HT-29 (cell line): ENCODE measurements around the gene THNSL1. TPM values are rescaled to one million over a fixed set of nuclear protein-coding genes. Genes with fewer than 3 reads are reported as not detected.

Experiments used
- DNase-seq: peaks from one replicate; pipeline ENCODE4 v3.0.0-alpha.2; 2015; ENCODE audit warnings: low spot score
- total RNA-seq: library from RNA; depleted of rRNA; stranded (reverse); fragments of >200 nt; shearing (Covaris generic); gene quantifications from 2 replicates; pipeline ENCODE4 v1.2.3, GENCODE V29; 2014; rRNA removed

Gene THNSL1
- total RNA-seq, 1 experiment from 2014 or later, result 2.0 TPM

DNA sequence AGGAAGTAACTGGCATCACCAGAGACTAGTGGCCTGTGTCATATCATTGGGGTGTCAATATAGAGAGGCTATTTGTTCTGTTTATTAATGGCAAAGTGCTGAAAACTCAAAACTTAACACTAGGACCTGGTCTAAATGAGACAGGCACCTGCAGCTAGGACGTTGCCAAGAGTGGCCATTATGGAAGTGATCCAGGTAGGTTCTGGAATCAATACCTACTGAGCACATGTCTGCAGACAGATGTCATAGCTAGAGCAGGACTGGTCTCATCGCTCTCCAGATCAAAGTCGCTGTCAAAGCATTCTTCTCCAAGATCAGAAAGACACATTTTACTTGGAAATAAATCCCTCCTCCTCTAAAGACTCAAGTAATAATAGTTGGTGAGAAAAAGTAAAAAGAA is 40.3 kb downstream of the THNSL1 start:
- DNase-seq, result no peak

DNA sequence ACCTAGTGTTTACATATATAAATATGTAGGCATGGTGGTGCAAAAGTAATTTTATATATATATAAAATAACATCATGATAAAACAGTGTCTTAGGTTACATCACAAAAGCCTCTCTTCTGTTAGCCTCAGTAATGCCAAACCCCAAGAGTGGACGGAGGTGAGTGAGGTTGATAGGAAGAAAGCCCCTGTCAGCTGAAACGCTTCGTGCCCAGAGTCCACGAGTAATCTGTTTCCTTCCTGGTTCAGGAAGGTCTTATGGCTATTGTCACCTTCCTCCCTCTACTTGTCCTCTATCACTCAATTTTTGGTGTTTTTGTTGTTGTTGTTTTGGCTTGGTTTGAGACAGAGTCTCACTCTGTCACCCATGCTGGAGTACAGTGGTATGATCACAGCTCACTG is 41.5 kb downstream of the THNSL1 start:
- DNase-seq, result no peak

DNA sequence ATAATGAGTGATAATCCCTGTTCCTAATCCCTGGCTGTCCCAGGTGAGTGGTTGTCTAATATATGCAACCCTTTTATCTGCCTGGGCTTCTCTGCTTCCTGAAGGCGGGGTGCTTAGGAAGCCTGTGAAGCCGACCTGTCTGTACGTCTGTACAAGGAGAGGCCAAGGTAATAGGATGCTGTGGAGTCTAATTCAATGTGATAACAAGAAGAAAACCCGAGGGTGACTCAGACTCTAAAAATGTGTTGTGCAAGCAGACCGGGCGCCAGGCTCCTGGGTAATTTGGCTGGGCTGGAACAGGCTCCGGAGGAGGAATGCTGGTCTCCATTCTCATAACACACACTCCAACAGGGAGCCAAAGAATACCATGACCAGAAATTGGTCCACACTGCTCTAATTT is 43.6 kb downstream of the THNSL1 start:
- peak; percentile 67 for DNase-seq

DNA sequence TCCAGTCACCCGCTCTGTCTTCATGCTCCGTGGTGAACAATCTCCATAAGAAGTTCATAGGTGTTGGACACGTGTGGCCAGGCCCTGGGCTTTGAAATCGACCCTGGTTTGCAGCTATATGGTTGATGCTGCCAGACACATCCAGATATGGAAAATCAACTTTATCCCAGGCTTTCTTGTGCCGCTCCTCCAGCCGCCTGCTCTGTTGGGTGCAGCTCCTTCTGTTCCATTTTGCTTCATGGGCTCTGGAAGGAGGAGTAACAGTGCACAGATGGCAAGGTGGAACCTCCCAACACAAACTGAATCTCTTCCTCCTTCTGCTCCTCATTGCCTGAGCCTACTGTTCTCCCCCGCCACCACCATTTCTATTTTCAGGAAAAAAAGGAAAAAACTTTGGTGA is 44.7 kb downstream of the THNSL1 start:
- DNase-seq, result no peak

DNA sequence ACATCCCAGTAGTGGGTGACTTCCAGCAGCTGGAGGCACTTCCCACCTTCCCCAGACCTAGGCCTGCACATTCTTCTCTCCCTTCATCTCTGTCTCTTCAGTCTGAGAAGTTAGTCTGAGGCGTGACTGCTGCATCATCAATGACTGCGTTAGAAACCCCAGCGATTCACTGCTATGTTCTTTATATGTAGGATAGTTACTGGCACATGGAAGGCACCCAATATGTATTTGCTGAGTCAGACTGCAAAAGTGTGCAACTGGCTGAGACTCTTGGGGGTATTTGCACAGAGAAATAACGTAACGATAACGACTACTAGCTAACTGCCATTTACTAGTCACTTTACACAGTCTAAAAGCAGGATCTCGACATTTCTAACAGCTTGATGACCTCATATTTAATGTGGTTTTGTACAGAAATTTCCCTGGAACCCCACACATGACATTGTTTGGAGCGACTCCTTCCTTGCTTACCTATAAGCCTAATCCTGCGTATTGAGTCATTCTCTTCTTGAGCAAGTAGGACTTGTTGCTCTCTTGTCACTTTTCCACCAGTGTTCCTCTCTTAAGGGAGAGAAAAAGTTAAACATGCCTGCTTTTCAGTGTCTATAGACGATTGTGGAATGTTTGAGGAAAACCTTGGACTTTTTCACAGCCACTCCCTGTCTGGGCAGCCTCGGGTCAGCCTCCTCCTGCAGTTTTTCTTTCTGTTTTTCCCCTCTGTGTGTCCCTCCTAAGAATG is 45.5 kb downstream of the THNSL1 start:
- DNase-seq, result peak; percentile 25

DNA sequence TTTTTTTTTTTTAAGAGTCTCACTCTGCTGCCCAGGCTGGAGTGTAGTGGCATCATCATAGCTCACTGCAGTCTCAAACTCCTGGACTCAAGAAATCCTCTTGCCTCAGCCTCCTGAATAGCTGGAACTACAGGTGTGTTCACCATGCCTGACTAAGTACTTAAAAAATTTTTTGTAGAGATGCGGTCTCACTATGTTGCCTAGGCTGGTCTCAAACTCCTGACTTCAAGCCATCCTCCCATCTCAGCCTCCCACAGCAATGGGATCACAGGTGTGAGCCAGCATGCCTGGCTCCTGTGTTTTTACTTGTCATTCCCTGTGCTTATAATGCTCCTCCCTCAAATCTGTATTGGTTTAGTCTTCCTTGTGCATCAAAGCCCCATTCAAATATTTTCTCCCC is 46.7 kb downstream of the THNSL1 start:
- DNase-seq, result no peak

DNA sequence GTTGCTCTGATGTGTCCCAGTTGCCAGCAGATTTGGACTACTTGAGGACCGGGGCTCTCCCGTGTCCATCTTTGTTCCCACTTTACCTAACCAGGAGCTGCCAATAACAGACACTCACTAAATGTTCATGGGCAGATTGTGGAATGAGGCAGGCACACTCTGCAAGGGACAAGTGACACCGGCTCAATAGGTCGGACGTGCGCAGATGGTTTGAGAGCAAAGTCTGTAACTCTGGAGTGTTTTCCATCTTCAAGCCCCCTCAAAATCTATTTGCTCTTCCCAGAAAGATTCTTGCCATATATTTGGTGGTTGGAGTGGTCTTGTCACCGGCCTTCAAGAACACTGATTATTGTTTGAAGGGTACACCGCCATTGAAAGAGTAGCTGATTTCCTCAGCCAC is 47.2 kb downstream of the THNSL1 start:
- no peak for DNase-seq

DNA sequence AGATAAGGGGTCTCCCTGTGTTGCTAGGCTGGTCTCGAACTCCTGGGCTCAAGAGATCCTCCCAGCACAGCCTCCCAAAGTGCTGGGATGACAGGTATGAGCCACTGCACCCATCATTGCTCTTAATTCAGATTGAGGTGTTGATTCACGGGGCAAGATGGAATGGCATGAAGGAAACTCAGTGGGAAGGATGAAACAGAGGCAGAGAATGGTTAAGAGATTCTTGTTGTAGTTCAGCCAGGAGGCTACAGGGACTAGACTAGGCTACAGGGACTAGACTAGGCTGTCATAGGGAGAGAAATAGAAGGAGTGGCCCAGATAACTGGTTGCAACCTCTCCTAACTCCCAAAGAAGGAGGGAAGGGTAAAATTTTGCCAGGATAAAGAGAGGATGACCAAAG is 48.0 kb downstream of the THNSL1 start:
- no peak for DNase-seq

DNA sequence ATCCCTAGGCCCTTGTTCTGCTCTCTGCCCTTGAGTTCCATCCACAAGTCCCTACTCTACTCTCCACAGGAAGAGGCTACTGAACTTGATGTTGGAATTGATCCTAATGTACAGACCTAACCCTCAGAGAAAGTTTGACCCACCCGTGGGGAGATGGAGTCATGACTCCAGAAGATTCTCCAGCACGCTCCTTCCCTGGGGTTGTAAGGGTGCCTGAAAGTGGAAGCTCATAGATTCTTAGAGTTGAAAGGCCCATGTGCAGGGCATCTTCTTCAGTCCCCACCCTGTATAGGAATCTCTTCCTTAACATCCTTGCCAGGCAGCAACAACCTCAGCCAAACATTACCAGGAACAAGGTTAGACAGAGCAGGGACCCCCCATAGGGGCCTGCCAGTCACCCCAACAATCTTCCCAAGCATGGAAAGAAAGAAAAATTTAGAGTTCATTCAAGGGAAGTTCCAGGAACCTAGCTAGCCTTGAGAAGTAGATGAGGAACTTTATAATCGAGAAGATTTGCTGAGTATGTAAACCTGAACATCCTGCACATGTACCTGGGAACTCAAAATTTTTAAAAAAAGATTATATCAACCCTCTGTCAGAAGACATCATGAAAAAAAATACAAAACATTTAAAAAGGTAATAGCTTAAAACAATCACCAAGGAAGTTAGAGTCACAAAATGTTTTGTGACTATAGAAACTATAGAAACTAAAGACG is 49.5 kb downstream of the THNSL1 start:
- DNase-seq, result no peak

DNA sequence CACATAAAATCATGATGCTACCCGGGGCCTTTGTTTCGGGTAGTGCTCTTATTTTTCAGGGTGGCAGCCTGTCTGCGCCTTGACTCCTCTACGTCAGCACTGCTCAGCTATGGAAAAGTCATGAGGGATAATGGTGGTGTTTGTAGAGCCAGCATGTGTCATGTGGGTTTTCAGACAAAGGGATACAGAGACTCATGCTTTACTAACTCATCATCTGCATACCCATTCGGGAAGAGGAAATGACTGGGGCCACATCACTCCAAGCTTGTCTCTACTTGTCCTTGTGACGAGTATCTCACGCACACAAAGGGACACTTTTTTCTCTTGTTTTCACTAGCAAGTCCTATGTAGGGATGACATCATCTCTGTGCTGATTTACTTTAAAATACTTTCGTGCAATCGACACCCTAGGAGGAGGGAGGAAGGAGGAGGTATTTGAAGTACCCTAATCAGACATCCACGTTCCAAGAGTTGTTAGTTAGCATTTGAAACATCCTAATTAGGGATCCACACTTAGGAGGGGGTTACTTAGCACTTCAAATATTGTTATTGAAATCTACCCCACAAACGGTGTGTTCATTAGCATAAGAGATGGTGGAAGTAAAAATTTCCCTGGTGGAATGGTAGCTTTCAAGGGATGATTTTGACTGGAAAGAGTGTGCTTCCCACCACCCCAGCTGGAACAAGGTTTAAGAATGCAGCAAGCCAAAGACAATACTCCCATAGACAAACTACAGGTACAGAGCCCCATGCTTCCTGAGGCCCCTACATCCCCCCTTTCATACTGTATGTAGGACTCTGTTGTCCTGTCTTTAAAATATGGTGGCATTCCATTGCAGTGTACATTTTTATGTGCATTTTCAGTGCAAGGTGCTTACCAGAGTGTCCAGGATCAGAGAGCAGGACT is 52.0 kb downstream of the THNSL1 start:
- DNase-seq, result no peak

DNA sequence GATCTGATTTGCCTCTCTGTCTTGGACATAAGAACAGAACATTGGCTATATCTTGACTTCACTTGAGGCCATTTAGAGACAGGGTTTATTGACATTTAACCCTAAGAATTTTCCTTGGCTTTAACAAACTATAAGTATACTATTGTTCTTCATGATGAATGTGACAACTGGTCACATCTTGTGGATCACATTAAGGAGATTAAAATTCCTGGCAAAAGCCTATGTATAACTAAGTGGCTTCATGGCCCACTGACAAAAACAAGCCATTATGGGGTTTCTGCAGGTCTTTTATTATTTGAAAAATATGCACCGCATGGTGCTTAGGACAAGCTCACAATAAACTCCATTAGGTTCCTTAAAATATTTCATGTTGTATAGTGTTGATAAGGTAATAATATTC is 54.8 kb downstream of the THNSL1 start:
- DNase-seq, result no peak

DNA sequence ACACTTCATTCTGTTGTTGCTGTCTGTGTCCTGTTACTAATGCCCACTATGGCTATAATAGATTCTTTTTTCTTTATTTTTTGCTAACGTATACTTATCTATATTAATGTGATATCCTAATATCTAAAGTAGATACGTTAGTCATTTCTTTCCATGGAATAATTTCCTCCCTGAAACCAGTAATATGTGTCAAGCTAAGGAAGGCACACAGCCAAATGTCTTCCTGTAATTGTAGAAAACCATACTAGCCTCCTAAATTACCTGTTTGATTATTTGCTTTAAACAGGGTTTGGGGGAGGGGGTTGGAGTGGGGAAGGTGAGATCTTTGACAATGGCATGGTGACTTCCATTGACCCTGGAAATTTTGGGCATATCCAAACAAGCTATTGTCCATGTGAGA is 56.4 kb downstream of the THNSL1 start:
- DNase-seq, result no peak

DNA sequence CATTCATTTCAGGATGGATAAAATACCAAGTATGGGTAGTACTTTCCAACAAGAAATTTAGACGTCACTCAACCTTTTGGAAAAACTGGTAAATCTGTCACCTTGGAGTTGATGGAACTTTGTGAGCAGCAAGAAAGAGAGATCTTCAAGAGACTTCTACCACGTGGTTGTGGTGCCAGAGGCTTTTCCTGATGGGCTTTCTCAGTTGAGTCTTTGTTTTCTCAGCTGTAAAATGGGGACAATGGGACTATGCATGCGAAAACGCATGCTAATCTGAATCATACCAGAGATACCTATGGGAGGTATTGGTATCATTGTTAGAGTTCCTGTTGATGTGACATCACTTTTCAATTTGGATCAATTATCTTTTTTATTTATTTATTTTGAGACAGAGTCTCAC is 59.4 kb downstream of the THNSL1 start:
- DNase-seq, result no peak

Other genes starting within 250 kb of the THNSL1 start
- 11.4 and 19.7 TPM in 2 replicates for gene PRTFDC1, start 64.0 kb upstream of the THNSL1 start, total RNA-seq
- 0.21 TPM in 1 of 2 replicates, not detected in the other for gene ENKUR, start 454 bp upstream of the THNSL1 start, total RNA-seq
- gene GPR158, start 158.4 kb downstream of the THNSL1 start, total RNA-seq, result 0.83 and 3.1 TPM in 2 replicates